HG03469 (cell line): ENCODE data around the gene FAM229B.

Source experiments
- ATAC-seq: cut with Tn5 transposase; IDR thresholded peaks from one replicate; pipeline ENCODE4 v1.9.1; 2021; ENCODE audit warnings: mild to moderate bottlenecking, moderate library complexity, moderate number of reproducible peaks; ENCODE audit not compliant: unreplicated experiment

FAM229B gene

DNA sequence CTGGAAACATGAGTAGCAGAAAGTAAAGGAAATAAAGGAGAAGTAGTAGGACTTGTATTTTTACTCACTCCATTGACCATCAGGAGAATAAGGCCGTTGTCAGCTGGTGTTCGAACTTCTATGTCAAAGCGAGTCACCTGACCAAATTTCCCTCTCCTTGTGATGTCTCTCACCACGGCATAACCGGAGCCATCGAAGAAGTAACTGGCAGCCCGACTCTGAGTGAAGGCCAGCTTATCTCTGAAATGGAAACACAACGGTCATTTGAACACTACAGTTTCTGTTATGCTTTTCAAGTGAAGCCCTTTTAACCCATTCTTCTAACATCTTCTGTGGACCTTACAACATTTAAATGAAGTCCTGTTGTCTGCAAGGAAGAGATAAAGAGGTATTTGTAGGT, 51.7 kb downstream of the FAM229B start:
- ATAC-seq, result no peak

DNA sequence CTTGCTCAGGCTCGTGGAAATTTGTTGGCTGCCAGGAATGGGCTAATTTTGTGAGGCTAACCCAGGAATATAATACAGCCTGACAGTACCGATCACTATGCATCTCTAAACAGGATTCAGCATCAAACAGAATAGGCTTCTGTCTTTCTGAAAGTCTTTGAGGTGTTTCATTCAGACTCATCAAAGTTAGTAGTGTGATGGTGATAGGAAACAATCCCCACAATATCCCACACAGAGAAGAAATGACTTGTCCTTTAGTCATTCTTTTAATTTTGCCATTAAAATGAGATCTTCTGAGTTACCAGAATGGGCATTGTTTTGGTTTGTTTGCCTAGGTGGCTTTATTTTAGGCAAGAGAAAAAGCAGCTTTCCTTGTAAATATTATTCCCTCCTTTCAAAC, 54.3 kb downstream of the FAM229B start:
- ATAC-seq, result no peak

DNA sequence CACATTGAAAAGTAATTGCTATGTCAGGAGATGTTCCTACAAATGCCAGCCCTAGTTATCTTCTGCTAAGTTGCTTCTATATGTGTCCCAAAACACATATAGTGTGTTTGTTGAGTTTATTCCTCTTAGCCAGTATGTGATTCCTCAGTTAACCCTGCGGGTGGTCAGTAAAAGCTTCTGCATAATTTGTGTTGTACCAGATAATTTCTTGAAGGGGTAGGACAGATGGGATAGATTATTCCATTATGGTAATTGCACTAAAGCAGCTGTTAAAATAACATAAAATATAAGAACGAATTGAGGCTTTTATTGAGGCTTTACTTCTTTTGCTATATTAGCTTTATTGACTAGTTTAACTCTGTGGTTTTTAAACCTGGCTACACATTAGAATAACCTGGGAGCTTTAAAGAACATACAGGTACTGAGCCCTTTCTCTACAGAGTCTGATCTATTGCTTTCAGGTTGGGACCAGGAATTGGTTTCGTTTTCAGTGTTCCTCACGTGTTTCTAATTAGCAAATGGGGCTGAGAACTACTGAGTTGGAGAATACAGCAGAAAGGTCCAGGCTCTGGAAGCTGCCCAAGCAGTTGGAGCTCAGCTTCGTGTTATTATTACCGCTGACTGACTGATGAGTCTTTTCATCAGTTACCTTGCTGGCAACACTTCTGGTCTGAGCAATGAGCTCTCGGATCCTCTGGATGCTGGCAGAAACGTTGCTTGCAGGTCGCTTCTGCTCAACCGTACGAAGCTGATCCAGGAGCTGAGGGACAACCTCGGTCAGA, 56.9 kb downstream of the FAM229B start:
- ATAC-seq, result no peak

DNA sequence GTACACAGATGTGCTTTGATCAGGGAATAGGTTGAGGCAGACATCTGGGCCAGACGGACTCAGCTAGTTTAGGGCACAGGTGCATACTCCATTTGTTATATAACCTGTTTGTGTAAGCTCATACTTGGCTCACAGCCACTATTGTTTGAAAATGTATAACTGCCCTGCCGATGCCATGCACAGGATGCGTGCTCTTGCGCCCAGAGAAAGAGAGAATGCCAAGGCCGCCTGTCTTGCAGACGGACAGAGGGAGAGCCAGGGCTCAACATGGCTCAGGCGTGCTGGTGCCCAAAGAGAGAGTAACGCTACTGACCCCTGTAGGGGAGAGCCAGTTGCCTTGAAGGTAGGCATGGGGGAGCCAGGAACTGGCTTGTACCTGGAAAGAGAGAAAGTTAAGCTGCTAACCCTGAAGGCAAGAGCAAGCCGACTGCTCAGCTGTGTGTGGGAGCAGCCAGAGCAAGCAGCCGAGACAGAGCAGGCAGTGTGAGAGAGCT, 57.7 kb downstream of the FAM229B start:
- ATAC-seq, result no peak

DNA sequence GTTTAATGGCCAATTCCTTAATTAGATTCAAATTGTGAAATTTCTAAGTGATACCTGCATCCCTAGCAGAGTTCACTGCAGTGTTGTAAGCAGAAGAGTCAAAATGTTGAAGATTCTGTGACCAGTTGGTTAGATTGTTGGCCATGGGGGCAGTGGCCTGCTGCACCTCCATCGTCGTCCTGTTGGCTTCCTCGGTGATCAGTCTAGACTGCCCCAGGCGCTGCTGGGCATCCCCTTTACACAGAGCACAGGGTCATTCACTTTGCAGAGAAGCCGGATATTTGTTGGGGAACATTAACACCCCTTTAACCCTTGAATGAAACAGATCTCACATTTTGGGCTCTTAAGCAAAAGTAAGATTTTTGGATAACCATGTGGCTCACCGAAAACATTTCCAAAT, 60.7 kb downstream of the FAM229B start:
- ATAC-seq, result no peak

DNA sequence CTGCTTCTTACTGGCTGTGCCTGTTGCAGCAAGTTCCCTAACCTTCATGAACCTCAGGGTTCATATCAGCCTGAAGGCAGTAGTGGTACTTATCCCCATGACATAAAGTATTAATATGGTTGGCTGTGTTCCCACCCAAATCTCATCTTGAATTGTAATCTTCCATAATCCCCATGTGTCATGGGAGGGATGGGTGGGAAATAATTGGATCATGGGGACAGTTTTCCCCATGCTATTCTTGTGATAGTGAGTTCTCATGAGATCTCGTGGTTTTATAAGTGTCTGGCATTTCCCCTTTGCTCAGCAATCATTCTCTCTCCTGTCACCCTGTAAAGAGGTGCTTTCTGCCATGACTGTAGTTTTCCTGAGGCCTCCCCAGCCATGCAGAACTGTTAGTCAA, 61.8 kb downstream of the FAM229B start:
- ATAC-seq, result no peak

DNA sequence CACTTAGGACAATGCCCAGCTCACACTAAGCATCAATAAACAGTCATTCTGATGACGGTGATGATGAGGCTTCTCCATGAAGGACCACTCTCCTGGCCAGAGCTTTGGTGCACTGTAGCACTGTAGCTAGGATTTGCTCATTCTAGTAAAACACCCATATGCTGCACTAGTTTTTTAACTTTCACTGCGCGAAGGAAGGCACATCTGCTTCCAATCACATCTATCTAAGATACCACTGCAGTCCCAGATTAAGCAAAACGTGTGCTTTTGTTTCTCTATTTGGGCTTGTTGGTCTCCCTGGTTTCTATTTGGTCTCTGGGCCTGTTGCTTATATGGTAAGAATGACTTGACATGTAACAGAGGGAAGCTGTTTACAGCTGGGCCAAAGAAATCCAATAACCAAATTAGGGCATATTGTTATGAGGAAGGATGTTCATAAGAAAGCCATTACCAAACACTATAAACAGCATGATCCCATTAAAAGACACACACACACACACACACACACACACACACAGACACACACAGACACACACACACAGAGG, 62.4 kb downstream of the FAM229B start:
- ATAC-seq, result no peak

DNA sequence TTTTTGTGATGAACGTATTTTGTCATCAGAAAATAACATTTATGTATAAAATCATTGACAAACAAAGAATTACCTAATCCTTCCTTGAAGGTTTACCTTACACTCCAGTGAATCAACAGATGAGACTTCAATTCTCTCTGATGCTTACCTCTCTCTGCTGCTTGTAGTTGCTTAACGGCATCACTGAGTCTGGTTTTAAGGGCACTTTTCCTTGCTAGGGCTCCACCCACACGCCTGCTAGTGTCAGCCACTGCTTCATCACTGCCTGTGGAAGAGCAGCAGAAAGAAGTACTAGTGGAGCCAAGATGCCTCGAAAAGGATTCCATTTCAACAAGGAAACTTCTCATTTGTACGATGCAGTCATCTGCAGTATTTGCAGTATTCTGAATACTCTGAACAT, 63.0 kb downstream of the FAM229B start:
- no peak for ATAC-seq
